LNCaP clone FGC (cell line): ENCODE data around the gene DMAC2L.

Source experiments
- DNase-seq: peaks from one replicate; pipeline ENCODE4 v3.0.0-alpha.2; 2011; ENCODE audit warnings: low read depth
- H3K4me3 ChIP-seq: 2 replicates; pipeline ENCODE4 v1.5.1; 2011; ENCODE audit warnings: mild to moderate bottlenecking, low read depth, low read length, control low read depth
- TF ChIP-seq, protein P1 (sequence below): IDR thresholded peaks from 2 replicates; pipeline ENCODE4 v1.5.1; 2012; ENCODE audit warnings: mild to moderate bottlenecking; ENCODE audit not compliant: control insufficient read depth, insufficient read depth; ENCODE audit errors: extremely low read depth

The DMAC2L gene

DNA sequence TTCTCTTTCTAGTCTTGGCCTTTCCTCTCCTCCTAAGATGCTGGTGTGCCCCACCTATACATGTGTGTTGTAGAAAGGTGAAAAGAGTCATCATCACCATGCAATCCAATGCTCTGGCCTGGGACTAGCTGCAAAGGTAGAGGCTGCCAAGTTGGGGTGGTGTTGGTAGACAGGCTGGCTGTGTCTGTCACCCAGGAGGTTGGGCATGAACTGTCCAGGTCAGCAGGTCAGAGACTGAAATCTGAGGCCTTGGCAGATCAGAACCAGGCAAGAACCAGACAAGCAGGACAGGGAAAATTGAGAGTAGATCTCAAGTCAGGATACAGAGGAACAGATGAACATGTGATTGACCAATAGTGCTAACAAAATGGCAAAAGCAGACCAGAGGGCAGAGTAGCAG lies 26.3 kb upstream of the DMAC2L start:
- DNase-seq: no peak
- TF ChIP-seq, protein P1, sequence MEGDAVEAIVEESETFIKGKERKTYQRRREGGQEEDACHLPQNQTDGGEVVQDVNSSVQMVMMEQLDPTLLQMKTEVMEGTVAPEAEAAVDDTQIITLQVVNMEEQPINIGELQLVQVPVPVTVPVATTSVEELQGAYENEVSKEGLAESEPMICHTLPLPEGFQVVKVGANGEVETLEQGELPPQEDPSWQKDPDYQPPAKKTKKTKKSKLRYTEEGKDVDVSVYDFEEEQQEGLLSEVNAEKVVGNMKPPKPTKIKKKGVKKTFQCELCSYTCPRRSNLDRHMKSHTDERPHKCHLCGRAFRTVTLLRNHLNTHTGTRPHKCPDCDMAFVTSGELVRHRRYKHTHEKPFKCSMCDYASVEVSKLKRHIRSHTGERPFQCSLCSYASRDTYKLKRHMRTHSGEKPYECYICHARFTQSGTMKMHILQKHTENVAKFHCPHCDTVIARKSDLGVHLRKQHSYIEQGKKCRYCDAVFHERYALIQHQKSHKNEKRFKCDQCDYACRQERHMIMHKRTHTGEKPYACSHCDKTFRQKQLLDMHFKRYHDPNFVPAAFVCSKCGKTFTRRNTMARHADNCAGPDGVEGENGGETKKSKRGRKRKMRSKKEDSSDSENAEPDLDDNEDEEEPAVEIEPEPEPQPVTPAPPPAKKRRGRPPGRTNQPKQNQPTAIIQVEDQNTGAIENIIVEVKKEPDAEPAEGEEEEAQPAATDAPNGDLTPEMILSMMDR: no peak
- H3K4me3 ChIP-seq: no peak overlapping the region

DNA sequence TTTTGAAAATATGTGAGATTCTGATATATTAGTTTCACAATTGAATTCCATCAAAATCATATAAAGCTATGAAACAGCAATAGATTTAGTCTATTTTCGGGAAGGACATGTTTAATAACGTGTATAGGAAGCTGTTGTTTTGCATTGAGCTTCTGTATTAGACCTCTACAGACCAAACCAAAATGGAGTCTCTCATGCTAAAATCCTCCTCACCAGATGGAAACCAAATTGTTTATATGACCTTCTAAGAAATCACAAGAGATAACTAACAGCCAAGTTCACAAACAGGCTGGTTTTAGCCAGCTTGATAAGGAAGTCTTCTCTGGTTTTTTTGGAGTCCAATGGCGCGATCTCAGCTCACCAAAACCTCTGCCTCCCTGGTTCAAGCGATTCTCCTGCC lies 24.0 kb upstream of the DMAC2L start:
- DNase-seq: no peak
- TF ChIP-seq, protein P1: no peak
- no peak overlapping the region for H3K4me3 ChIP-seq

DNA sequence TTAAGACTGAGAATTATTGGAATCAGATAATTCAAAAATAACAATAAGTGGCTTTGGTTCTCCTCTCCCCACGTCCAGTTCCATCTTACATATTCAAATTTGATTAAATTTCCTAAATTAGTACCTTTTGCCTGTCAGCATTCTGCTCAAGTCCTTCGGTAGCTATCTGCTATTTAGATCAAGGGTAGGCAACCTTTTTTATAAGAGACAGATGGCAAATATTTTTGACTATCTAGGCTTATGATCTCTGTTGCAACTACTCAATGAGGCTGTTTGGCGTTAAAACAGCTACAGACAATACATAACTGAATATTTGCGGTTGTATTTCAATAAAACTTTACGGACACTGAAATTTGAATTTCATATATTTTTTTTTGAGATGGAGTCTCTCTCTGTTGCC lies 21.8 kb upstream of the DMAC2L start:
- TF ChIP-seq, protein P1: no peak

DNA sequence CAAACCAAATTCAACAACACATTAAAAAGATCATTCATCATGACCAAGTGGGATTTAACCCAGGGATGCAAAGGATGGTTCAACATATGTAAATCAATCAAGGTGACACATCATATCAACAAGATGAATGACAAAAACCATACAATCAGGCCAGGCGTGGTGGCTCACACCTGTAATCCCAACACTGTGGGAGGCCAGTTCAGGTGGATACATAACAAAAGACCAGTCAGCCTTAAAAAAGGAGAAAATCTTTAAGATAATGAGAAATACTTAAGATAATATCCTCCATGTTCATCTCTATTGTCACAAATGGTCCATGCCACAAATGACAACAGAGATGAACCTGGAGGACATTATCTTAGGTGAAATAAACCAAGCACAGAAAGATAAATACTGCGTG lies 12.5 kb upstream of the DMAC2L start:
- DNase-seq: no peak
- H3K4me3 ChIP-seq: no peak overlapping the region
- TF ChIP-seq, protein P1: no peak

More for the DNA sequence above, 21.8 kb upstream of the DMAC2L start:
- H3K4me3 ChIP-seq: no peak overlapping the region
- DNase-seq: no peak

DNA sequence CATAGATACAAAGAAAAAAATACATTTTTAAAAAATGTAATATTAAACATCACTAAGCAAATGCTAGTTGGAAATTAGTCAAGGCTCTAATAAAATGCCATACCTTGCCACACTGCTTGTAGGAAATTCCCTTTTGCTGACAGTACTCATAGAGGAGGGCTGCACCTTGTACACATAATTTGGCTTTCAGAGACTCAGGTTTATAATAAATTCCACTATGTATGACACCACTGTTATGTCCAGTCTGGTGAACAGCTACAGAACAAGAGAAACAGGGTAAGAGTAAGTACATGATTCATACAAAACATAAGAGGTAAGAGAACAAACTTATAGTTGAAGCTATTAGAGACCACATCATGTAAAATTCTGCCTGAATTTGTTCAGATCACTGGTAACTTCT lies 10.2 kb upstream of the DMAC2L start:
- DNase-seq: no peak
- no peak overlapping the region for H3K4me3 ChIP-seq
- TF ChIP-seq, protein P1: no peak

DNA sequence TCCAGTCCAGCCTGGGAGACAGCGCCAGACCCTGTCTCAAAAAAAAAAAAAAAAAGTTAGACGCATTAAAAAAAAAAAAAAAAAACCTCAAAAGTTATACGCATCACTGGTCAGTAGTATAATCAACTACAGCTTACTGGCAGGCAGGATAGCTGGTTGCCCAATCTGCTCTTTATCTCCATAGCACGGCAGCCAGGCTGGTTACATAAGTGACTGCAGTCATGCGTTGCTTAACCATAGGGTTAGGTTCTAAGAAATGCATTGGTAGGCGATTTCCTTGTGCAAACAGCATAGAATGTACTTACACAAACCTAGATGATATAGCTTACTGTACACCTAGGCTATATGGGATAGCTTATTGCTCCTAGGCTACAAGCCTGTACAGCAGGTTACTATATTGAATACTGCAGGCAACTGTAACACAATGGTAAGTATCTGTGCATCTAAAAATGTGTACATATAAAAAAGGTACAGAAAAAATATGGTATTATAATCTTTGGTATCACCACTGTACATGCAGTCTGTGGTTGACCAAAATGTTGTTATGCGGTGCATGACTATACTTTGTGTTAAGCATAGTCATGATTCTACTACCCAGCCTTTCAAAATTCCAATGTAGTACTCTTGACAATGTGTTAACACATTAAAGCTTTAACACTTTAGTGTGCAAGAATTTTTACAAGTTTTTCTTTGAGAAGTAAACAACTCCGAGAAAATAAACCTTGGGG lies 8.2 kb upstream of the DMAC2L start:
- DNase-seq: peak; percentile 40
- TF ChIP-seq, protein P1: no peak
- no peak overlapping the region for H3K4me3 ChIP-seq

DNA sequence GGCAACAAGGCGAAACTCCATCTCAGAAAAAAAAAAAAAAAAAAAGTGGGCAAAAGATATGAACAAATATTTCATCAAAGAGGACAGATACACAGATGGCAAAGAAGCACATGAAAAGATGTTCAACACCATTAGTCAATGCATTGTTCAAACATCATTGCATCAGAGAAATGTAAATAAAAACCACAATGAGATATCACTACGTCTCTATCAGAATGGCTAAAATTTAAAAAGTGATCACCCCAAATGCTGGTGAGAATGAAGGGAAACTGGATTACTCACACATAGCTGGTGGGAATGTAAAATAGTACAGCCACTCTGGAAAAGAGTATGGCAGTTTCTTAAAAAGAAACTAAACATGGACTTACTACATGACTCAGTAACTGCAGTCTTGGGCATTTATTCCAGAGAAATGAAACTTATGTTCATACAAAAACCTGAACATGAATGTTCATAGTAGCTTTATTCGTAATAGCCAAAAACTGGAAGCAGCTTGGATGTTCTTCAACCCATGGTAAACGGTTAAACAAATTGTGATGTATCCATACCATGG lies 3.7 kb upstream of the DMAC2L start:
- no peak overlapping the region for H3K4me3 ChIP-seq
- no peak for DNase-seq
- TF ChIP-seq, protein P1: no peak
